ENCODE results near the gene TRMT112. TPM values are rescaled to one million over a fixed set of nuclear protein-coding genes. Genes with fewer than 3 reads are reported as not detected.

TRMT112 gene
- 367 to 421 TPM (median 395 TPM) in 5 replicates for total RNA-seq (2022; extraction: Qiagen RNA extraction)

DNA sequence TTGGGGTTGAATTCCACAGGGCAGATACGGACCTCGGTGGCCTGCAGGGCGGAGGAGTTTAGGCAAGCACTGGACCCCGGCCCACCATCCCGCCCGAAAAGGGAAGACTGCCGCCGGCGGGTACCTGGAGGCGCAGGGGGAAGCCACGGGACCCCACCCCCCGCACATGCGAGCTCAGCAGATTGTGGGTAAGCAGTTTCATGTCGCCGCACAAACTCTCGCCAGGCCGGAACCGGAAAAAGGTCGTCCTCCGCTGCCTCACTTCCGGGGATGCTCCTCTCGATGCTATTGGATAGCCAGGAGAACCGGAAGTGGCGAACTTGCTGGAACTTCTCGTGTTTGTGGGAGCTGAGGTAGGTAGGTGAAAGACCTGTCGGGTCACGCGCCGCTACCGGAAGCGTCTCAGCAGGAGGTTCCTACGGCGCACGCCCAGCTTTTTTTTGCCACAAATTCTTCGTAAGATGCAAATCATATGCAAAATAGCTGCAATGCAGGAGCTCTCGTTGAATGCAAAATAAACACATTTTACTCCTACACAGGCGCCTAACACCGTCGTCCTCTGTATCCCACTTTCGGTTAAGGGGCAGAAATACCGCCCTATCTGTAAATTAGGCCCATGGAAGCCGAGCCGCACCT, at the start of gene TRMT112:
TSS of gene TRMT112 (minus strand) at position 235 of the 636 bp plus-strand sequence. CDS start at position 202, 33 bp downstream.

DNA sequence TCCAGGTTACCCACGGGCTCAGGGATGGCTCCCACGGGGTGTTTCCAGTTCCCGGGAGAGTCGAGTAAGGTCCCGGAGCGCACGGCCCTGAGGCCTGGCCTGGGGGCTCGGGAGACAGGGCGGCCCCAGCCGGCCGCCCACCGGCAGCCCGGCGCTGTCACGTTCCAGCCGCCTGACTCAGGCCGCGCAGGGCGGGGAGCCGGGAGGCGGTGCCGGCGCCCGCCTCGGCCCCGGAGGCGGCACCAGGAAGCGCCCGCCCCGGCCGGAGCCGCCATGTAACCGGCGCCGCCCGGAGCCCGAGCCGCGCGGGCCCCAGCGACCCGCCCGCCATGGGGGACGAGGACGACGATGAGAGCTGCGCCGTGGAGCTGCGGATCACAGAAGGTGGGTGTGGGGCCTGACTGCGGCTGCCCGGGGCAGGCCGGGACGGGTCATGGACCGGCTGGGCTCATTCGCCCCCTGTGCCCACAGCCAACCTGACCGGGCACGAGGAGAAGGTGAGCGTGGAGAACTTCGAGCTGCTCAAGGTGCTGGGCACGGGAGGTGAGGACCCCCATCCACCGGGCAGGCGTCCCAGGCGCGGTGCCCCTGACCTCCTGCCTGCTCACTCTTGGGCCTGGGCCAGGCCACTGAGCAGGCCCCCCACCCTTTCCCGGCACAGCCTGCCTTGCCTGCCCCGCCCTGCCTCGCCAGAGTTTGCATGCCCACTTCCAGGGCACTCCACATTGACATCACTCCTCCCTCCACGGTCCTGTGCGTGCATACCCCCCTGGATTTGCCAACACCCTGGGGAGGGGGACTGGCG, 41.8 kb upstream of the TRMT112 start, which contains the start of gene RPS6KA4:
TSS of gene RPS6KA4 (plus strand) at position 256 of the 805 bp plus-strand sequence. CDS start at position 330, 74 bp downstream.

DNA sequence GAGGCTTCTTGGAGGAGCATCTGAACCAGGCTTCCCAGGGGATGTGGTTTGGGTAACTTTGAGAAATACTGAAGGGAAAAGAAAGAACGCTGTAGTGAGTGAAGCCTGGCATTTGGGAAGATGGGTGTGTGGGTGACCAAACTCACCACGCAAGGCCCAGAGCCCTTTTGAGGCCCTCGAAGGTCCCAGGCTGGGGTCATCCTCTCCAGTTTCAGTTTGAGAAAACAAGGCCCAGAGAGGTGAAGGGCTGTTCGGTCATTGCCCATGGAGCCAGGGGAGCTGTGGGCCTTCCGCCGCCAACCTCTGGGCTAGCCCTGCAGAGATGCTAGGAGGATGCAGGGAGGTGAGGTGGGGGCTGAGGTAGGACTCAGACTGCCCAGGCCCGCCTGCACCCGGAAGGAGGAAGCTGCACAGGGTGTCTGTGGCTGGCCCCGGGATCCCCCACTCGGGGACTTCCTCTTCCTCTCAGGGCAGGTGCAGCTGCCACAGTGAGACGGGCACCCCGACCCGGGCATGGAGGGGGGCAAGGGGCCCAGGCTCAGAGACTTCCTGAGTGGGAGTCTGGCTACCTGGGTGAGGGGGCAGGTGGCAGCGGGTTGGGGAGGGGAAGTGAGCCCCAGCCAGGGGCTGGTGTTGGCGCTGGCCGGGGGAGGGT, 22.5 kb upstream of the TRMT112 start, which contains the start of gene CCDC88B:
TSS of gene CCDC88B (plus strand) at position 451 of the 655 bp plus-strand sequence. CDS start at position 514, 63 bp downstream.

DNA sequence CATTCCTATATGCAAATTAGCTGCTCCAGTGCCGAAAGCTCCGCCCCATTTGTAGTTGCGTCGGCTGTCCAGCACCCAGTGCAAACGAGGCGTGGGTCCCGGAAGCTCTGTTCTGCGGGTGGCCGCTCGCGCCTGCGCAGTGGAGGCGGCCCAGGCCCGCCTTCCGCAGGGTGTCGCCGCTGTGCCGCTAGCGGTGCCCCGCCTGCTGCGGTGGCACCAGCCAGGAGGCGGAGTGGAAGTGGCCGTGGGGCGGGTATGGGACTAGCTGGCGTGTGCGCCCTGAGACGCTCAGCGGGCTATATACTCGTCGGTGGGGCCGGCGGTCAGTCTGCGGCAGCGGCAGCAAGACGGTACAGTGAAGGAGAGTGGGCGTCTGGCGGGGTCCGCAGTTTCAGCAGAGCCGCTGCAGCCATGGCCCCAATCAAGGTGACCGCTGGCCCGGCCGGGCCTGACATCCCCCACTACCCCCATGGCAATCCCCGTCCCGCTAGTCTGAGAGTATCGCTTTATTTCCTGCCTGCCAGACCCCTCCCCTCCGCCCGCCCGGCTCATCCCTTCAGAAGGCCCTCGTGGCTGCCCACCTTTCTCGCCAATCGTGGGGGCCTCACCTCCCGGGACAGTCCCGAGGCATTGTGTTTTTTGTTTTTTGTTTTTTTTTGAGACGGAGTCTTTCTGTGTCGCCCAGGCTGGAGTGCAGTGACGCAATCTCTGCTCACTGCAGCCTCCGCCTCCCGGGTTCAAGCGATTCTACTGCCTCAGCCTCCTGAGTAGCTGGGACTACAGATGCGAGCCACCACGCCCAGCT, 804 bp upstream of the TRMT112 start, which contains the start of gene PRDX5:
TSS of gene PRDX5 (plus strand) at position 161 of the 805 bp plus-strand sequence. CDS start at position 256, 95 bp downstream.

DNA sequence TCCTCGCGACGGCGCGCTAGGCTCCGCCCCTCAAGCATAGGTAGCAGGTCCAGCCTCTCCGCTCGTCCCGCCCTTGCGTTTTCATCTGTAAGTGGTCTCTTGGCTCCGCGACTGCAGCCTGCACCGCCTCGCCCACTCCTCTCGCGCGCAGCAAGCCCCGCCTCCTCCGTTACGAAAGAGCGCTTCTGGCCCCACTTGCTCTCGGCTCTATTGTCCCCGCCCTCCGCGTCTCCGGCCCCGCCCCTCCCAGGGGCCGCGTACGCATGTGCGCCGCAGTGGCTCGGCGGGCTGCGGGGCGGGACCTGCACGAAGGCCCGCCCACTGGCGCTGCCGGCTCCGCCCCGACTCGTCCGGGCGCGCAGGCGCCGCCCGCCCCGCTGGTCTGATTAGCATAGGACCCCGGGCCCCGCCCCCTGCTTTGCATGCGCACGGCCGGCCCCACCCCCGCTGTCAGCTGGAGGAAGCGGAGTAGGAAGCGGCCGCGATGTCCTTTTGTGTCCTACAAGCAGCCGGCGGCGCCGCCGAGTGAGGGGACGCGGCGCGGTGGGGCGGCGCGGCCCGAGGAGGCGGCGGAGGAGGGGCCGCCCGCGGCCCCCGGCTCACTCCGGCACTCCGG, 12.2 kb downstream of the TRMT112 start, which contains the start of gene ESRRA:
TSS of gene ESRRA (plus strand) at position 450 of the 616 bp plus-strand sequence. CDS start 1,656 bp downstream, outside the sequence.

DNA sequence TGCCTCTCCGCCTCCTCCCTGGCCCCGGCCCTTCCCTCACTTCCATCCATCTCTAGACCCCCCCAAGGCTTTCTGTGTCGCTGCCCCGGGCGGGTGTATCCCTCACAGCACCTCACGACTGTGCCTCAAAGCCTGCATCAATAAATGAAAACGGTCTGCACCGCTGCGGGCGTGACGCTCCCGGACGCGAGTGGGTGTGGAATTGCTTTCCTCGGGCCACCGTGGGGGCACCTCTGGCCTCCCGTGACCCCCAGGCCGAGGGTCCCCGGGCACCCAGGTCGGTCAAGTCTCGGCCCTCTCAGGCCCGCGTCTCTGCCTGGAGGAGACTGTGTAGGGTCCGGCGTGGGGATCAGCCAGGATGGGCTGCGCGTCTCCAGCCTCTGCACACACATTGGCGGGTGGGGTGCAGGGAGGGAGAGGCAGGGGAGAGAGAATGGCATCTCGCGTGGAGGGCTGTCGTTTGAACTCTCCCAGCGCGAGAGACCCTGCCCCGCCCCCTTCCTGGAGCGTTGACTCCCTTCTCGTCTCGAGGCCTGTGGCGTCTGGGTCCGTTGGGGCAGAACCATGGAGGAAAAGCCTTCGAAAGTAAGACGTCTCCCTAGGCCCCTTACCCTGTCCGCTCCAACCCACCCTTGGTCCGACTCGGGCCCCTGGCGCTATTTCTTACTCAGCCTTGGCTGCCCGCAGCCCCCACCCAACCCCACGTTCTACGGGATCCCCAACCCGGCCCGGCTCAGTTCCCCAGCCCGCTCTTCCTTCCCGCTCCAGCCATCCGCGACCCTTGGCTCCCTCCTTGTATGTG, 17.3 kb downstream of the TRMT112 start, which contains the start of gene CATSPERZ:
TSS of gene CATSPERZ (plus strand) at position 512 of the 802 bp plus-strand sequence. CDS start at position 565, 53 bp downstream.

DNA sequence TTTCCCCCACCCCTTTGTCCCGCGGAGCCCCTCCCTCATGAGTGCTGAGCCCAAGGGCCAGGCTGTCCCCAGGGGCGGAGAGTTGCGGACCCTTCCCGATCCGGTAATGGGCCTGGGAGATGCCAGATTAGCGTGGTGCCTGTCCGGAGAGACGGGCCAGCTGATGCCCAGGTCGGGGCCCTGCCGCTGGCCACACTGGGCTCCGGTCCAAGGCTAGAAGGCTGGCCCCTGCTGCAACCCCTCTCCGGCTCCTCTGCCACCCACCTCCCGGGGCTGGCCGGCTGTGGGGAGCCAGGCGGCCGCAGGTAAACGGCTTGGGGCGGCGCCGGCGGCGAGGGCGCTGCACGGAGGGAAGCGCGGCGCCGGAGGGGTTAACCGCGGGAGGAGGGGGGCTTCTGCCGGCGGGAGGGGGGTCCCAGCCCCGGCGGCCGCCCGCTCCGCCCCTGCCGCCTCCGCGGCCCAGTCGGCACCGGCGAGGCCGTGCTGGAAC, 26.1 kb downstream of the TRMT112 start, which contains the start of gene KCNK4:
TSS of gene KCNK4 (plus strand) at position 41 of the 490 bp plus-strand sequence. CDS start 1,717 bp downstream, outside the sequence.

DNA sequence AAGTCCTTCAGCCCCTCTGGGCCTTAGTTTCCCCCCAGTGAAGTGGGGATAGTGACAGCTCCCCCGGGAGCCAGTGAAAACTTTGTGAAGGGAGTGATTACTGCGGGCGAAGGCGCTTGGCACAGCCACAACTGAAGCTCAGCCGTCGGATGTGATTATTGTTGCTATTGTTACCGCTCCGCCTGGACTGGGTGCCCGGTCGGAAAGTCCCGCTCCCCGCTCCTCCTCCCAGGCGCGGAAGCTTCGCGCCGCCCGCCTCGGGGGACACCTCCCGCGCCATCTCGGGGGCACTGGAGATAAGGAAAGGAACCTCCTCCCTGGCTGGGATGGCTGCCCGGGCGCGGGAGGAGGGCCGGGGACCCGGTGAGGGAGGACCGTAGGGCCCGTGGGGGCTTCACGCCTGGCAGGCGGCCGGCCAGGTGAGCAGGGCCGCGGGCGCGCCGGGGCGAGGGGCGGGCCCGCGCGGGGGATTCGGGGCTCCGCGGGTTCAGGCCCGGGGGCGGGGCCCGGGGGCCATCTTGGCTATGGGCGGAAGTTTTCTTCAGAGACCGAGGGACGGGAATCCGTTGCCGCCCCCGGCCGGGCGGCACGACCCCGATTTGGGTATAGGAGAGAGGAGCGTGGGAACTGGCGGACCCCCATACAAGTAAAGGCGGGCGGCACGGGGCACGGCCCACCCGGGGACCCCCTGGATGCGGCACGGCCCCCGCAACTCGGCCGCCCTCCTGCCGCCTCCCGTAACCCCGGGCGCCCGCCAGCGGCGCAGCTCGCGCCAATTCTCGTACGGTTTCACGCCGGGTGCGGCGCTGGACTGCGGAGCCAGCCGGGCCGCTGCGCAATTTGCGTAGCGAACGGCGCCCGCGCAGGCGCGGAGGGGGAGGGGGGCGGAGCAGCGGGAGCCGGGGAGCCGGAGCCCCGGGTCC, 32.1 kb downstream of the TRMT112 start, which contains the start of gene GPR137:
TSS of gene GPR137 (plus strand) at position 887 of the 923 bp plus-strand sequence. CDS start 677 bp downstream, outside the sequence.

DNA sequence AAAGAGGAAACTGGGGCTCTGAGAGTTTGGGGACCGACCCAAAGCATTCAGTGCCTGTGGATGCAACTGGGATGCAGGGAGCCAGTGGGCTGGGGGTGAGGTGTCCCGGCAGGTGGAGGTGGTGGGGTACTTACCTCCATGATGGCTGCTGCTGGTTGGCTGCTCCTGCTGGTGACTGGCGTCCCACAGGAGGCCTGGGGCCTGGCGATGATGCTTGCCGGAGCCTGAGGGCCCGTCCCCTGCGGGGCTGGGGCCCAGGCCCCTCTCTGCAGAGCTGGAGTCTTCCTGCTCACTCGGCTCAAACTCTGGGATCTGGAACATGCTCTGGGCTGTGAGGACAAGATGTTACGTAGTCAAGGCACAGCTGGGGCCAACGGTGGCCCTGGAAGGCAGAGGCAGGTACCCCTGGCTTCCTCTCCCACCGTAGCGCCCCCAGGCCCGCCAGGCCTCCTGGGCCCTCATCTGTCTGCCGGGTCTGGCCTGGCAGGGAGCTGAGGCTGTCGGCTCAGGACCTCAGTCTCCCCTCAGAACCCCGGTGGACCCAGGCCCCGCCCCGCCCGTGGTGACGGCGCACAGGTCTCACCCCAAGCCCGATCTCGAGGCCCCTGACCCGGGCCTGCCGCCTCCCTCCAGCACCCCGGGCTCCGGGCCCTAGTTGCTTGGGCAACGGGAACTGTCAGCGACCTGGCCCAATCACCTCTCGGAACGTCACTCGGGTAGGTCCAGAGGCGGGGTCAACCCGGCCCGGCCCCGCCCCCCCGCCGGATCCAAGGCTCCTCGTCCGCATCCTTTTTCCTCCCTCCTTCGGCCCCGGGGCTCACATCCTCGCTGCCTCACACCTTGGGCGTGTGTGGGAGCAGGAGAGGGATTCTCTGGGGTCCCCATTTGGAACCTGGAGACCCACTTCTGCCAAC, 33.1 kb downstream of the TRMT112 start, which contains the start of gene BAD:
TSS of gene BAD (minus strand) at position 618 of the 914 bp plus-strand sequence. CDS start at position 321, 297 bp downstream.

Other genes with a start within 250 kb of the TRMT112 start
- gene MACROD1, start 151.4 kb downstream of the TRMT112 start, total RNA-seq (2022; extraction: Qiagen RNA extraction): 10.6 to 15.5 TPM (median 12.9 TPM) in 5 replicates
- gene STIP1, start 131.4 kb downstream of the TRMT112 start, total RNA-seq (2022; extraction: Qiagen RNA extraction): 241 to 263 TPM (median 255 TPM) in 5 replicates
- 0.82 to 2.2 TPM (median 1.4 TPM) in 5 replicates for gene FERMT3, start 110.8 kb downstream of the TRMT112 start, total RNA-seq (2022; extraction: Qiagen RNA extraction)
- 19.2 to 21.6 TPM (median 19.8 TPM) in 5 replicates for gene TRPT1, start 91.4 kb downstream of the TRMT112 start, total RNA-seq (2022; extraction: Qiagen RNA extraction)
- gene NUDT22, start 91.3 kb downstream of the TRMT112 start, total RNA-seq (2022; extraction: Qiagen RNA extraction): 27.2 to 38.2 TPM (median 36.9 TPM) in 5 replicates
- 18.9 to 23.0 TPM (median 21.0 TPM) in 5 replicates for gene DNAJC4, start 87.0 kb downstream of the TRMT112 start, total RNA-seq (2022; extraction: Qiagen RNA extraction)
- gene VEGFB, start 83.0 kb downstream of the TRMT112 start, total RNA-seq (2022; extraction: Qiagen RNA extraction): 37.8 to 48.7 TPM (median 47.0 TPM) in 5 replicates
- 129 to 148 TPM (median 140 TPM) in 5 replicates for gene FKBP2, start 76.5 kb downstream of the TRMT112 start, total RNA-seq (2022; extraction: Qiagen RNA extraction)
- gene PPP1R14B, start 70.6 kb downstream of the TRMT112 start, total RNA-seq (2022; extraction: Qiagen RNA extraction): 249 to 383 TPM (median 346 TPM) in 5 replicates
- gene PLCB3, start 66.0 kb downstream of the TRMT112 start, total RNA-seq (2022; extraction: Qiagen RNA extraction): 14.4 to 23.7 TPM (median 20.5 TPM) in 5 replicates
- 74.7 to 87.8 TPM (median 85.4 TPM) in 5 replicates for gene BAD, start 32.9 kb downstream of the TRMT112 start, total RNA-seq (2022; extraction: Qiagen RNA extraction)
- 24.6 to 53.9 TPM (median 47.7 TPM) in 5 replicates for gene GPR137, start 31.7 kb downstream of the TRMT112 start, total RNA-seq (2022; extraction: Qiagen RNA extraction)
- 0.11 TPM in 2 of 5 replicates, not detected in the others for gene KCNK4, start 26.3 kb downstream of the TRMT112 start, total RNA-seq (2022; extraction: Qiagen RNA extraction)
- 2.0 to 3.9 TPM (median 2.9 TPM) in 5 replicates for gene CATSPERZ, start 17.2 kb downstream of the TRMT112 start, total RNA-seq (2022; extraction: Qiagen RNA extraction)
- 37.1 to 49.9 TPM (median 47.3 TPM) in 5 replicates for gene ESRRA, start 12.0 kb downstream of the TRMT112 start, total RNA-seq (2022; extraction: Qiagen RNA extraction)
- 405 to 485 TPM (median 456 TPM) in 5 replicates for gene PRDX5, start 562 bp upstream of the TRMT112 start, total RNA-seq (2022; extraction: Qiagen RNA extraction)
- gene CCDC88B, start 22.6 kb upstream of the TRMT112 start, total RNA-seq (2022; extraction: Qiagen RNA extraction): 7.0 to 9.9 TPM (median 8.7 TPM) in 5 replicates
- 45.5 to 63.6 TPM (median 60.8 TPM) in 5 replicates for gene RPS6KA4, start 41.6 kb upstream of the TRMT112 start, total RNA-seq (2022; extraction: Qiagen RNA extraction)
- gene SLC22A11, start 238.4 kb upstream of the TRMT112 start, total RNA-seq (2022; extraction: Qiagen RNA extraction): 0.03 to 0.09 TPM (median 0.06 TPM) in 4 of 5 replicates, not detected in the other